DOHH2 (cell line): ENCODE measurements around the gene RNU6-8.

Source experiments
- H3F3A ChIP-seq: fragments of 200-600 bp; sonication (generic), shearing (Covaris generic); 2 replicates; pipeline ENCODE4 v1.6.0; 2016; ENCODE audit warnings: antibody characterized with exemption, mild to moderate bottlenecking; ENCODE audit not compliant: control insufficient read depth, insufficient read depth
- H3K27ac ChIP-seq: fragments of 200-600 bp; sonication (generic); 2 replicates; pipeline ENCODE4 v1.5.1; 2014; ENCODE audit warnings: low read depth, mild to moderate bottlenecking, low read length, moderate library complexity
- H3K27me3 ChIP-seq: fragments of 200-600 bp; sonication (generic); 2 replicates; pipeline ENCODE4 v1.6.1; 2014; ENCODE audit warnings: mild to moderate bottlenecking, low read length, mixed read lengths; ENCODE audit not compliant: control insufficient read depth
- H3K36me3 ChIP-seq: fragments of 200-600 bp; sonication (generic); 2 replicates; pipeline ENCODE4 v1.6.1; 2014; ENCODE audit warnings: mild to moderate bottlenecking, low read length, moderate library complexity, mixed read lengths; ENCODE audit not compliant: control insufficient read depth
- H3K4me1 ChIP-seq: fragments of 200-600 bp; sonication (generic); 2 replicates; pipeline ENCODE4 v1.6.1; 2014; ENCODE audit warnings: mild to moderate bottlenecking, low read length, mixed read lengths; ENCODE audit not compliant: control insufficient read depth
- H3K4me2 ChIP-seq: fragments of 200-600 bp; sonication (generic); 2 replicates; pipeline ENCODE4 v1.6.0; 2014; ENCODE audit warnings: mild to moderate bottlenecking, low read length, moderate library complexity
- H3K4me3 ChIP-seq: fragments of 200-600 bp; sonication (generic); 2 replicates; pipeline ENCODE4 v1.5.1; 2014; ENCODE audit warnings: mild to moderate bottlenecking, low read length, mixed read lengths
- H3K79me2 ChIP-seq: fragments of 200-600 bp; sonication (generic); 2 replicates; pipeline ENCODE4 v1.6.1; 2014; ENCODE audit warnings: mild to moderate bottlenecking, low read length, mixed read lengths; ENCODE audit not compliant: control insufficient read depth
- H3K9me2 ChIP-seq: fragments of 200-600 bp; sonication (generic); replicated peaks from 2 replicates; pipeline ENCODE4 v1.6.1; 2014; ENCODE audit warnings: mild to moderate bottlenecking, low read length, mixed read lengths; ENCODE audit not compliant: control insufficient read depth
- H3K9me3 ChIP-seq: fragments of 200-600 bp; sonication (generic); 2 replicates; pipeline ENCODE4 v1.6.1; 2014; ENCODE audit warnings: antibody characterized with exemption, low read length, mixed read lengths; ENCODE audit not compliant: control insufficient read depth, insufficient read depth
- H4K20me1 ChIP-seq: fragments of 200-600 bp; sonication (generic); 2 replicates; pipeline ENCODE4 v1.6.0; 2014; ENCODE audit warnings: low read depth, mild to moderate bottlenecking, antibody characterized with exemption, low read length, moderate library complexity; ENCODE audit not compliant: control insufficient read depth, insufficient read depth
- CTCF ChIP-seq: fragments of 200-600 bp; sonication (generic); IDR thresholded peaks from one replicate; pipeline ENCODE4 v1.5.1; 2014; ENCODE audit warnings: antibody characterized with exemption, mild to moderate bottlenecking, low read depth, low read length; ENCODE audit not compliant: poor library complexity, severe bottlenecking
- EZH2phosphoT487 ChIP-seq: fragments of 200-600 bp; sonication (generic); IDR thresholded peaks from 2 replicates; pipeline ENCODE4 v1.6.1; 2017; ENCODE audit warnings: borderline replicate concordance, mild to moderate bottlenecking, antibody characterized with exemption, low read length, moderate library complexity, mixed read lengths

The RNU6-8 gene

GRCh38 chr14:32250681-32251080 lies 47.6 kb upstream of the RNU6-8 start:
- H3K36me3 ChIP-seq: no peaks in the 10 kb centered on the region
- H3K27me3 ChIP-seq: no peaks in the 10 kb centered on the region
- peaks cover 4% of the 10 kb centered on the region for H3K4me1 ChIP-seq
- no peaks in the 10 kb centered on the region for H3F3A ChIP-seq
- H3K9me2 ChIP-seq: no peaks in the 10 kb centered on the region
- H3K4me3 ChIP-seq: no peak overlapping the region
- TF ChIP-seq CTCF: no peak
- no peak for TF ChIP-seq EZH2phosphoT487
- no peak overlapping the region for H3K4me2 ChIP-seq
- H3K79me2 ChIP-seq: no peaks in the 10 kb centered on the region
- no peak overlapping the region for H3K27ac ChIP-seq
- H3K9me3 ChIP-seq: no peaks in the 10 kb centered on the region
- H4K20me1 ChIP-seq: no peaks in the 10 kb centered on the region

- no peaks in the 10 kb centered on the region for H3K9me3 ChIP-seq
- no peaks in the 10 kb centered on the region for H4K20me1 ChIP-seq
- TF ChIP-seq EZH2phosphoT487: no peak
- no peak for TF ChIP-seq CTCF
- H3K4me2 ChIP-seq: no peak overlapping the region
- no peak overlapping the region for H3K27ac ChIP-seq
- H3K4me1 ChIP-seq: peaks cover 4% of the 10 kb centered on the region
- H3K27me3 ChIP-seq: no peaks in the 10 kb centered on the region
- H3K9me2 ChIP-seq: no peaks in the 10 kb centered on the region
- no peaks in the 10 kb centered on the region for H3F3A ChIP-seq
- H3K4me3 ChIP-seq: no peak overlapping the region
- H3K79me2 ChIP-seq: no peaks in the 10 kb centered on the region
- H3K36me3 ChIP-seq: no peaks in the 10 kb centered on the region
These were observed 46.7 kb upstream of the RNU6-8 start for GRCh38 chr14:32249780-32250179.

GRCh38 chr14:32249371-32249770 lies 46.3 kb upstream of the RNU6-8 start:
- no peaks in the 10 kb centered on the region for H3K9me2 ChIP-seq
- no peaks in the 10 kb centered on the region for H3F3A ChIP-seq
- no peaks in the 10 kb centered on the region for H3K79me2 ChIP-seq
- H3K4me2 ChIP-seq: no peak overlapping the region
- H3K4me3 ChIP-seq: no peak overlapping the region
- no peaks in the 10 kb centered on the region for H3K9me3 ChIP-seq
- H3K36me3 ChIP-seq: no peaks in the 10 kb centered on the region
- H3K27ac ChIP-seq: no peak overlapping the region
- peaks cover 4% of the 10 kb centered on the region for H3K4me1 ChIP-seq
- TF ChIP-seq EZH2phosphoT487: no peak
- TF ChIP-seq CTCF: no peak
- H3K27me3 ChIP-seq: no peaks in the 10 kb centered on the region
- H4K20me1 ChIP-seq: no peaks in the 10 kb centered on the region

GRCh38 chr14:32246751-32247150 lies 43.7 kb upstream of the RNU6-8 start:
- Histone ChIP-seq H3K79me2 (no peaks in the 10 kb centered on the region), H3K36me3 (no peaks in the 10 kb centered on the region), H3K9me3 (no peaks in the 10 kb centered on the region), H3K4me2 (no peak overlapping the region), H3K4me3 (no peak overlapping the region), H4K20me1 (no peaks in the 10 kb centered on the region), H3K4me1 (peaks cover under 1% of the 10 kb centered on the region), H3K27me3 (no peaks in the 10 kb centered on the region), H3K27ac (no peak overlapping the region), H3F3A (no peaks in the 10 kb centered on the region), H3K9me2 (no peaks in the 10 kb centered on the region)
- TF ChIP-seq CTCF (no peak), EZH2phosphoT487 (no peak)
